Motor neuron (in vitro differentiated cells): ENCODE data around the gene NOTCH1. TPM values are rescaled to one million over a fixed set of nuclear protein-coding genes. Genes with fewer than 3 reads are reported as not detected.

ENCODE experiments used
- ATAC-seq, 8 experiments: fragments of 200-7000 bp; cut with Tn5 transposase; replicated peaks in 6 of 8; 2 replicates each; pipeline ENCODE4 v1.8.0; 2021; ENCODE audit warnings: mild to moderate bottlenecking in 8 of 8, moderate library complexity in 8 of 8
- H3K27ac ChIP-seq, 2 donors: fragments of 250-450 bp; sonication (Bioruptor Pico); 2 replicates each; pipeline ENCODE4 v1.9.0; 2021; ENCODE audit warnings: antibody characterized with exemption in 2 of 2, mild to moderate bottlenecking in 2 of 2, moderate library complexity in 1 of 2
- H3K4me1 ChIP-seq, 2 donors: fragments of 250-450 bp; sonication (Bioruptor Pico); replicated peaks in 1 of 2; 2 replicates each; pipeline ENCODE4 v1.6.1; 2021; ENCODE audit warnings: antibody characterized with exemption in 2 of 2, mild to moderate bottlenecking in 2 of 2, moderate library complexity in 1 of 2
- H3K4me3 ChIP-seq, 5 donors: fragments of 250-450 bp; sonication (Bioruptor Pico); 2 replicates each; pipeline ENCODE4 v1.9.0; 2021; ENCODE audit warnings: antibody characterized with exemption in 5 of 5, mild to moderate bottlenecking in 5 of 5, moderate library complexity in 4 of 5
- WGBS, 10 experiments: fragments of 450-650 bp; shearing (Covaris generic); methylation state at CpG; one replicate each; pipeline ENCODE4 v1.0.0; 2022; 5-methylcytosine and 5-hydroxymethylcytosine counted together
- in situ Hi-C, 9 experiments: fragments of 400-800 bp; cut with MboI; loops; one replicate each; pipeline ENCODE4 v1.15.0; 2021; ENCODE audit warnings: low sequenced_read_pairs in 9 of 9, low pct_unique_long_range_greater_than_20kb in 2 of 9; ENCODE audit not compliant: unreplicated experiment in 9 of 9
- total RNA-seq, 8 experiments: library from RNA; unstranded; fragments of 300-600 nt; gene quantifications; 2 replicates each; pipeline versions ENCODE4 v1.2.3 to v1.2.4, GENCODE V29; 2022

The NOTCH1 gene
- total RNA-seq, 8 experiments from 2014 or later = 4.9 to 57.7 (median 17.6) TPM

DNA sequence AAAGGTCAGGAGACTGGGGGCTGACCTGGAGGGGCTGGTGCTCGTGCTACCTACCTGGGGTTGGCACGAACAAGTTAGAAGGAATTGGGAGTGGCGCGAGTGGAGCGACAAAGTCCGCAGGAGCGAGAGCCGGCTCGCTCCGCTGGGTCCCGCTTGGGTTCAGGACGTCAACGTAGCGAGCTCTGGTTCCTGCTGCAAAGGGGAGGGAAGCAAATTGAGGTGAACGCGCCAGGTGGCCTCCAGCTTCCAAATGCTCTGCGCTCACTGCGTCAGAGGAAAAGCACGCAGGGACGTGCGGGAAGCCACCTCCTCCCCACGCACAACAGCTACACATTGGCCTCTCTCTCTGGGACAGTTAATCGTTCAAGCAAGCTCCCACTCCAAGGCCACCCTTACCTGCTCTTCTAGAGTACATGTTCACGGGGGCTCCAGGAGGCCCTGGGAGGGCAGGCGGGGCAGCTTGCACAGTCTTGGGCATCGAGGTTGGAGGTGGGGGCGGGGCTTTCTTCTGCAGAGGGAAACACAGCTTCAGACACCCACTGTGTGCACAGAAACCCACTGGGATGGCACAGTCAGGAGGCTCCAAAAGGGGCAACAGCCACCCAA, 98.6 kb downstream of the NOTCH1 start:
- no peak overlapping the region for H3K4me3 ChIP-seq
- no peaks in the 10 kb centered on the region for H3K4me1 ChIP-seq
- 80 to 100% (median 91%) methylated on average over 4 to 15 of the region's 27 CpGs; no CpG with 5 or more reads in 5 of the 10 experiments for WGBS, 10 experiments
- in situ Hi-C loops = no loop called here
- ATAC-seq = no peak
- no peak overlapping the region for H3K27ac ChIP-seq

DNA sequence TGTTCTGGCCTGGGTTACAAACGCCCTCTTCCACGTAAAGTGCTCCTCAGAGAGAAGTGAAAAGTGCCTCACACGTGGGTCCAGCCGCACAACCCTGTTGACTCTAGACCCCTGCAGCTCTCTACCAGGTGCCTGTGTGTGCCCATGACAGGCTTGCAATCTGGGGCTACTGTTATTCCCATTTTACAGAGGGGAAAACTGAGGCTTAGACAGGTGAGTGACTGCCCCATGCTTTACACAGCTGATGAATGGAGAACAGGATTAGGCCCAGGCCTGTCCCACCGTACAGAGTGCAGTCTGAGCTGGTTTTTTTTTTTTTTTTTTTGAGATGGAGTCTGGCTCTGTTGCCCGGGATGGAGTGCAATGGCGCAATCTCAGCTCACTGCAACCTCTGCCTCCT, 100.0 kb downstream of the NOTCH1 start:
- in situ Hi-C loops = no loop called here
- ATAC-seq = no peak
- 80 to 100% (median 98%) methylated on average over 1 to 6 of the region's 7 CpGs; no CpG with 5 or more reads in 2 of the 10 experiments for WGBS, 10 experiments
- H3K4me3 ChIP-seq = no peak overlapping the region
- H3K27ac ChIP-seq = no peak overlapping the region
- H3K4me1 ChIP-seq = no peaks in the 10 kb centered on the region

Other genes with a start within 250 kb of the NOTCH1 start
- 1 to 10 TPM in 1 of 8 experiments, under 1 TPM in 7; 0.07 to 1.2 (median 0.19) TPM for gene CCDC187, start 242.0 kb downstream of the NOTCH1 start, total RNA-seq
- 10 to 100 TPM; 10.3 to 40.8 (median 28.9) TPM for gene GPSM1, start 218.5 kb downstream of the NOTCH1 start, total RNA-seq
- gene DNLZ, start 182.3 kb downstream of the NOTCH1 start, total RNA-seq = 10 to 100 TPM in 7 of 8 experiments, 1 to 10 TPM in 1; 6.8 to 17.3 (median 13.5) TPM
- 1 to 10 TPM in 5 of 8 experiments, under 1 TPM in 3; 0.46 to 3.5 (median 1.9) TPM for gene CARD9, start 172.4 kb downstream of the NOTCH1 start, total RNA-seq
- gene SNAPC4, start 145.9 kb downstream of the NOTCH1 start, total RNA-seq = 10 to 100 TPM in 2 of 8 experiments, 1 to 10 TPM in 6; 4.0 to 14.1 (median 7.3) TPM
- 10 to 100 TPM; 15.9 to 97.7 (median 29.6) TPM for gene ENTR1, start 135.4 kb downstream of the NOTCH1 start, total RNA-seq
- 100 to 1,000 TPM in 1 of 8 experiments, 10 to 100 TPM in 7; 29.4 to 101 (median 46.4) TPM for gene PMPCA, start 135.4 kb downstream of the NOTCH1 start, total RNA-seq
- 10 to 100 TPM in 2 of 8 experiments, 1 to 10 TPM in 6; 4.5 to 11.1 (median 8.6) TPM for gene INPP5E, start 106.2 kb downstream of the NOTCH1 start, total RNA-seq
- gene SEC16A, start 63.0 kb downstream of the NOTCH1 start, total RNA-seq = 10 to 100 TPM; 21.8 to 59.1 (median 35.0) TPM
- 10 to 100 TPM in 3 of 8 experiments, 1 to 10 TPM in 1, under 1 TPM in 4; 0.50 to 21.9 (median 4.7) TPM for gene EGFL7, start 116.9 kb upstream of the NOTCH1 start, total RNA-seq
- gene AGPAT2, start 141.4 kb upstream of the NOTCH1 start, total RNA-seq = 10 to 100 TPM in 2 of 8 experiments, 1 to 10 TPM in 6; 1.5 to 19.7 (median 4.6) TPM
- gene DIPK1B, start 166.5 kb upstream of the NOTCH1 start, total RNA-seq = 10 to 100 TPM in 6 of 8 experiments, 1 to 10 TPM in 1, under 1 TPM in 1; 0.92 to 44.3 (median 27.8) TPM
- 1 to 10 TPM in 1 of 8 experiments, under 1 TPM in 7; 0.05 to 1.7 (median 0.38) TPM for gene LCN10, start 196.9 kb upstream of the NOTCH1 start, total RNA-seq
- under 1 TPM in 2 of 8 experiments, not detected in 6; 0.41 to 0.76 TPM for gene LCN6, start 202.5 kb upstream of the NOTCH1 start, total RNA-seq
- gene LCN8, start 212.2 kb upstream of the NOTCH1 start, total RNA-seq = under 1 TPM in 4 of 8 experiments, not detected in 4; 0.08 to 0.43 (median 0.22) TPM
- under 1 TPM in 5 of 8 experiments, not detected in 3; 0.21 to 0.43 (median 0.23) TPM for gene LCN15, start 218.5 kb upstream of the NOTCH1 start, total RNA-seq
- gene TMEM141, start 245.3 kb upstream of the NOTCH1 start, total RNA-seq = 10 to 100 TPM; 21.7 to 92.7 (median 39.5) TPM